H9 (cell line): Measurements from ENCODE around the gene OR1J1. TPM values are rescaled to one million over a fixed set of nuclear protein-coding genes. Genes with fewer than 3 reads are reported as not detected.

Experiments
- DNase-seq: peaks from one replicate; pipeline ENCODE4 v3.0.0-alpha.2; 2017
- H2AFZ ChIP-seq: one replicate; pipeline ENCODE4 v1.6.1; 2013; ENCODE audit warnings: mild to moderate bottlenecking, low read length, control low read depth, moderate library complexity
- H2AK5ac ChIP-seq: 2 replicates; pipeline ENCODE4 v1.6.1; 2013; ENCODE audit warnings: low read length, control low read depth, mixed read lengths; ENCODE audit not compliant: insufficient read length
- H2BK120ac ChIP-seq: one replicate; pipeline ENCODE4 v1.6.1; 2013; ENCODE audit warnings: low read depth, mild to moderate bottlenecking, low read length, control low read depth, inconsistent platforms; ENCODE audit not compliant: poor library complexity, severe bottlenecking
- H2BK12ac ChIP-seq: 2 replicates; pipeline ENCODE4 v1.6.1; 2013; ENCODE audit warnings: low read length, control low read depth, mixed read lengths, low read depth; ENCODE audit not compliant: insufficient read length
- H2BK15ac ChIP-seq: 2 replicates; pipeline ENCODE4 v1.6.1; 2013; ENCODE audit warnings: low read depth, low read length, control low read depth
- H2BK20ac ChIP-seq: one replicate; pipeline ENCODE4 v1.6.1; 2013; ENCODE audit warnings: low read depth, mild to moderate bottlenecking, low read length, control low read depth, inconsistent platforms; ENCODE audit not compliant: poor library complexity, severe bottlenecking
- H2BK5ac ChIP-seq: 2 replicates; pipeline ENCODE4 v1.6.1; 2013; ENCODE audit warnings: low read length, control low read depth, mixed read lengths; ENCODE audit not compliant: insufficient read length
- H3K14ac ChIP-seq: 2 replicates; pipeline ENCODE4 v1.6.1; 2013; ENCODE audit warnings: low read length, control low read depth; ENCODE audit not compliant: insufficient read depth
- H3K18ac ChIP-seq: 2 replicates; pipeline ENCODE4 v1.6.1; 2013; ENCODE audit warnings: low read depth, mild to moderate bottlenecking, mixed read lengths, low read length, control low read depth; ENCODE audit not compliant: insufficient read length
- H3K23ac ChIP-seq: 2 replicates; pipeline ENCODE4 v1.6.1; 2013; ENCODE audit warnings: low read length, control low read depth, mixed read lengths, low read depth; ENCODE audit not compliant: insufficient read length
- H3K23me2 ChIP-seq: 2 replicates; pipeline ENCODE4 v1.6.1; 2013; ENCODE audit warnings: low read depth, mild to moderate bottlenecking, mixed read lengths, low read length, control low read depth; ENCODE audit not compliant: insufficient read length, poor library complexity, severe bottlenecking
- H3K27ac ChIP-seq: 2 replicates; pipeline ENCODE4 v1.5.1; 2013; ENCODE audit warnings: low read length, control low read depth, mixed read lengths, low read depth; ENCODE audit not compliant: insufficient read length
- H3K27me3 ChIP-seq: 2 replicates; pipeline ENCODE4 v1.6.1; 2013; ENCODE audit warnings: low read length, control low read depth, inconsistent platforms; ENCODE audit not compliant: insufficient read depth
- H3K4ac ChIP-seq: 2 replicates; pipeline ENCODE4 v1.6.1; 2013; ENCODE audit warnings: low read depth, mild to moderate bottlenecking, control low read depth, inconsistent platforms, low read length, moderate library complexity
- H3K4me1 ChIP-seq: 2 replicates; pipeline ENCODE4 v1.6.1; 2013; ENCODE audit warnings: low read length, control low read depth, inconsistent platforms; ENCODE audit not compliant: insufficient read depth
- H3K4me2 ChIP-seq: 2 replicates; pipeline ENCODE4 v1.6.1; 2013; ENCODE audit warnings: low read length, control low read depth, mixed read lengths; ENCODE audit not compliant: insufficient read length, insufficient read depth
- H3K56ac ChIP-seq: 2 replicates; pipeline ENCODE4 v1.6.1; 2013; ENCODE audit warnings: low read depth, mild to moderate bottlenecking, mixed read lengths, low read length, control low read depth; ENCODE audit not compliant: insufficient read length
- H3K79me1 ChIP-seq: 2 replicates; pipeline ENCODE4 v1.6.1; 2013; ENCODE audit warnings: low read depth, mild to moderate bottlenecking, moderate library complexity, low read length, control low read depth, inconsistent platforms; ENCODE audit not compliant: insufficient read depth, poor library complexity, severe bottlenecking
- H3K79me2 ChIP-seq: 2 replicates; pipeline ENCODE4 v1.6.1; 2013; ENCODE audit warnings: low read length, control low read depth, inconsistent platforms; ENCODE audit not compliant: insufficient read depth
- H3K9ac ChIP-seq: 2 replicates; pipeline ENCODE4 v1.6.1; 2013; ENCODE audit warnings: low read length, control low read depth, mixed read lengths; ENCODE audit not compliant: insufficient read length; ENCODE audit errors: extremely low read depth
- H3K9me3 ChIP-seq: one replicate; pipeline ENCODE4 v1.6.1; 2013; ENCODE audit warnings: low read depth, low read length, inconsistent platforms; ENCODE audit not compliant: control insufficient read depth
- H3T11ph ChIP-seq: one replicate; pipeline ENCODE4 v1.6.1; 2013; ENCODE audit warnings: mild to moderate bottlenecking, low read length, control low read depth, inconsistent platforms
- H4K20me1 ChIP-seq: one replicate; pipeline ENCODE4 v1.6.1; 2013; ENCODE audit not compliant: control insufficient read depth, insufficient read length, insufficient read depth
- H4K5ac ChIP-seq: 2 replicates; pipeline ENCODE4 v1.6.1; 2013; ENCODE audit warnings: low read depth, mild to moderate bottlenecking, mixed read lengths, low read length, control low read depth; ENCODE audit not compliant: insufficient read length
- H4K8ac ChIP-seq: replicated peaks from 2 replicates; pipeline ENCODE4 v1.6.1; 2013; ENCODE audit warnings: low read length, control low read depth, mixed read lengths, low read depth; ENCODE audit not compliant: insufficient read length
- H4K91ac ChIP-seq: 2 replicates; pipeline ENCODE4 v1.6.1; 2013; ENCODE audit warnings: low read depth, mild to moderate bottlenecking, moderate library complexity, mixed read lengths, low read length, control low read depth; ENCODE audit not compliant: insufficient read length
- H3K27ac Mint-ChIP-seq, 3 experiments: 2 replicates in 2 of 3; 3 replicates in 1 of 3; pipeline ENCODE4 v1.8.0; 2020 to 2021; ENCODE audit warnings: mixed read lengths in 3 of 3, mild to moderate bottlenecking in 1 of 3, moderate library complexity in 1 of 3
- H3K27me3 Mint-ChIP-seq: 2 replicates; pipeline ENCODE4 v1.8.0; 2021; ENCODE audit warnings: low read depth, mild to moderate bottlenecking, moderate library complexity, mixed read lengths
- H3K36me3 Mint-ChIP-seq, 3 experiments: 2 replicates in 2 of 3; 3 replicates in 1 of 3; pipeline ENCODE4 v1.8.0; 2020 to 2021; ENCODE audit warnings: low read depth in 3 of 3, mixed read lengths in 3 of 3; ENCODE audit not compliant: insufficient read depth in 1 of 3
- H3K4me1 Mint-ChIP-seq, 2 experiments: 2 replicates each; pipeline ENCODE4 v1.8.0; 2020; ENCODE audit warnings: mixed read lengths in 2 of 2
- H3K4me3 Mint-ChIP-seq, 2 experiments: 2 replicates in 1 of 2; 3 replicates in 1 of 2; pipeline ENCODE4 v1.8.0; 2020 to 2021; ENCODE audit warnings: mild to moderate bottlenecking in 2 of 2, mixed read lengths in 2 of 2, moderate library complexity in 1 of 2
- H3K9me3 Mint-ChIP-seq, 2 experiments: 2 replicates in 1 of 2; 3 replicates in 1 of 2; pipeline ENCODE4 v1.8.0; 2020; ENCODE audit warnings: mild to moderate bottlenecking in 2 of 2, mixed read lengths in 2 of 2, moderate library complexity in 1 of 2
- WGBS: extraction: QIAGEN DNeasy Blood & Tissue Kit; methylation state at CpG from one replicate; pipeline ENCODE4 v1.1.7; 2013; ENCODE audit warnings: missing lambda C conversion rate, low lambda C conversion rate, mixed read lengths; ENCODE audit not compliant: insufficient read length; ENCODE audit errors: extremely low coverage; 5-methylcytosine and 5-hydroxymethylcytosine counted together
- total RNA-seq: library from RNA; stranded (reverse); gene quantifications from 2 replicates; pipeline ENCODE4 v1.2.1, GENCODE V29; 2021
- TF ChIP-seq, protein P1 (sequence below): fragments of 200-600 bp; sonication (generic); conservative IDR thresholded peaks from 3 replicates; pipeline ENCODE4 v1.8.0; 2021; ENCODE audit warnings: antibody characterized with exemption, mild to moderate bottlenecking

The OR1J1 gene
- total RNA-seq, 1 experiment from 2014 or later, result not detected

GRCh38 chr9:122444041-122444733 lies 33.5 kb downstream of the OR1J1 start:
- no peaks in the 10 kb centered on the region for H3K4me1 Mint-ChIP-seq
- no peak overlapping the region for H3K56ac ChIP-seq
- H4K20me1 ChIP-seq, result no peaks in the 10 kb centered on the region
- no peaks in the 10 kb centered on the region for H3K79me1 ChIP-seq
- no peak overlapping the region for H4K8ac ChIP-seq
- peaks cover 15% of the 10 kb centered on the region for H3K27me3 Mint-ChIP-seq
- H3K27ac ChIP-seq, result no peak overlapping the region
- H2BK120ac ChIP-seq, result no peak overlapping the region
- H2AFZ ChIP-seq, result no peak overlapping the region
- no peak overlapping the region for H2BK15ac ChIP-seq
- no peaks in the 10 kb centered on the region for H3K4me1 ChIP-seq
- no peaks in the 10 kb centered on the region for H3K79me2 ChIP-seq
- H3K4me3 Mint-ChIP-seq, result no peak overlapping the region
- no CpG with 5 or more reads among the region's 5 CpGs for WGBS
- no peaks in the 10 kb centered on the region for H3K27me3 ChIP-seq
- H3K9me3 ChIP-seq, result peaks cover 59% of the 10 kb centered on the region
- H2BK20ac ChIP-seq, result no peak overlapping the region
- H4K5ac ChIP-seq, result no peak overlapping the region
- no peak overlapping the region for H3K14ac ChIP-seq
- H3K4ac ChIP-seq, result no peak overlapping the region
- peaks cover 0 to 8% (median 3%) of the 10 kb centered on the region in 3 experiments; a peak in 4 of 7 replicates for H3K36me3 Mint-ChIP-seq
- H2BK5ac ChIP-seq, result no peak overlapping the region
- H3K23me2 ChIP-seq, result no peaks in the 10 kb centered on the region
- no peak overlapping the region for H3K4me2 ChIP-seq
- no peak for DNase-seq
- H2BK12ac ChIP-seq, result no peak overlapping the region
- no peak overlapping the region for H3K23ac ChIP-seq
- no peak overlapping the region for H3K9ac ChIP-seq
- H2AK5ac ChIP-seq, result no peak overlapping the region
- H4K91ac ChIP-seq, result no peak overlapping the region
- no peak overlapping the region for H3T11ph ChIP-seq
- no peak overlapping the region for H3K27ac Mint-ChIP-seq
- peaks cover 68 to 89% of the 10 kb centered on the region in 2 experiments for H3K9me3 Mint-ChIP-seq
- no peak overlapping the region for H3K18ac ChIP-seq
- TF ChIP-seq, protein P1, sequence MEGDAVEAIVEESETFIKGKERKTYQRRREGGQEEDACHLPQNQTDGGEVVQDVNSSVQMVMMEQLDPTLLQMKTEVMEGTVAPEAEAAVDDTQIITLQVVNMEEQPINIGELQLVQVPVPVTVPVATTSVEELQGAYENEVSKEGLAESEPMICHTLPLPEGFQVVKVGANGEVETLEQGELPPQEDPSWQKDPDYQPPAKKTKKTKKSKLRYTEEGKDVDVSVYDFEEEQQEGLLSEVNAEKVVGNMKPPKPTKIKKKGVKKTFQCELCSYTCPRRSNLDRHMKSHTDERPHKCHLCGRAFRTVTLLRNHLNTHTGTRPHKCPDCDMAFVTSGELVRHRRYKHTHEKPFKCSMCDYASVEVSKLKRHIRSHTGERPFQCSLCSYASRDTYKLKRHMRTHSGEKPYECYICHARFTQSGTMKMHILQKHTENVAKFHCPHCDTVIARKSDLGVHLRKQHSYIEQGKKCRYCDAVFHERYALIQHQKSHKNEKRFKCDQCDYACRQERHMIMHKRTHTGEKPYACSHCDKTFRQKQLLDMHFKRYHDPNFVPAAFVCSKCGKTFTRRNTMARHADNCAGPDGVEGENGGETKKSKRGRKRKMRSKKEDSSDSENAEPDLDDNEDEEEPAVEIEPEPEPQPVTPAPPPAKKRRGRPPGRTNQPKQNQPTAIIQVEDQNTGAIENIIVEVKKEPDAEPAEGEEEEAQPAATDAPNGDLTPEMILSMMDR, result no peak
